ENCODE measurements around the gene ICAM3.

DNA sequence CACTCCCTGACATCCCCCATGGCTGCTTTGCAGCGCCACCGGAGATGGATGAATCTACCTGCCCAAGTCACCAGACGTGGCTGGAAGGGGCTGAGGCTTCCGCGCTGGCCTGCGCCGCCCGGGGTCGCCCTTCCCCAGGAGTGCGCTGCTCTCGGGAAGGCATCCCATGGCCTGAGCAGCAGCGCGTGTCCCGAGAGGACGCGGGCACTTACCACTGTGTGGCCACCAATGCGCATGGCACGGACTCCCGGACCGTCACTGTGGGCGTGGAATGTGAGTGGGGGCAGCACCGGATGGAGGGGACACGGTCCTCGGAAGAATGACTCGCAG is 45.1 kb downstream of the ICAM3 start:
- TF ChIP-seq POLR2A (IDR thresholded peaks at IDR 0.05), result no peak
- no peak for TF ChIP-seq POLR2AphosphoS5 (IDR thresholded peaks at IDR 0.05)
